DMS 273 treated with DMSO at 0.1 percent for 48 hours (cell line): ENCODE measurements around the gene FHOD3.
"Not testable (repeated sequence)": the region's sequence is repeated elsewhere in the genome, so short reads cannot be mapped to it uniquely, and the experiment has no call there.

Experiments used
- DNase-seq: peaks from one replicate; lab custom pipeline; 2025; lab: John Stamatoyannopoulos, UW

Gene FHOD3

GRCh38 chr18:36451454-36452251, 154.1 kb downstream of the FHOD3 start:
- DNase-seq: no peak

GRCh38 chr18:36454245-36454644, 156.7 kb downstream of the FHOD3 start:
- DNase-seq: no peak

- no peak for DNase-seq
Measured at GRCh38 chr18:36454848-36455458, 157.4 kb downstream of the FHOD3 start.

GRCh38 chr18:36455931-36456330, 158.4 kb downstream of the FHOD3 start:
- DNase-seq: no peak

GRCh38 chr18:36456622-36457021, 159.1 kb downstream of the FHOD3 start:
- no peak for DNase-seq

GRCh38 chr18:36457683-36458082, 160.2 kb downstream of the FHOD3 start:
- DNase-seq: no peak

GRCh38 chr18:36458306-36458705, 160.8 kb downstream of the FHOD3 start:
- DNase-seq: no peak

GRCh38 chr18:36459203-36459602, 161.7 kb downstream of the FHOD3 start:
- DNase-seq: no peak

GRCh38 chr18:36459786-36460185, 162.3 kb downstream of the FHOD3 start:
- no peak for DNase-seq

- DNase-seq: no peak
Measured at GRCh38 chr18:36460324-36460850, 162.9 kb downstream of the FHOD3 start.

GRCh38 chr18:36460854-36461253, 163.3 kb downstream of the FHOD3 start:
- DNase-seq: no peak

GRCh38 chr18:36461551-36461987, 164.1 kb downstream of the FHOD3 start:
- DNase-seq: no peak

GRCh38 chr18:36463516-36463915, 166.0 kb downstream of the FHOD3 start:
- not testable (repeated sequence) for DNase-seq

GRCh38 chr18:36464126-36464651, 166.7 kb downstream of the FHOD3 start:
- DNase-seq: no peak

GRCh38 chr18:36465276-36465675, 167.8 kb downstream of the FHOD3 start:
- no peak for DNase-seq

GRCh38 chr18:36465970-36466369, 168.5 kb downstream of the FHOD3 start:
- no peak for DNase-seq

- no peak for DNase-seq
Measured at GRCh38 chr18:36467614-36468013, 170.1 kb downstream of the FHOD3 start.

GRCh38 chr18:36468161-36468560, 170.6 kb downstream of the FHOD3 start:
- peak; percentile 39 for DNase-seq

GRCh38 chr18:36469461-36469860, 171.9 kb downstream of the FHOD3 start:
- DNase-seq: peak; percentile 33

- DNase-seq: no peak
Measured at GRCh38 chr18:36470896-36471295, 173.4 kb downstream of the FHOD3 start.

GRCh38 chr18:36471393-36471792, 173.9 kb downstream of the FHOD3 start:
- no peak for DNase-seq

GRCh38 chr18:36476433-36476832, 178.9 kb downstream of the FHOD3 start:
- no peak for DNase-seq

GRCh38 chr18:36477776-36478175, 180.3 kb downstream of the FHOD3 start:
- no peak for DNase-seq
